Measurements from ENCODE around the gene FAM168B. TPM values are rescaled to one million over a fixed set of nuclear protein-coding genes. Genes with fewer than 3 reads are reported as not detected.

The FAM168B gene
- polyA plus RNA-seq, 1 donor: 73.6 TPM

- DNase-seq: no peak
Observed at GRCh38 chr2:131055169-131056065, 37.8 kb downstream of the FAM168B start.

- no peak for DNase-seq
Observed at GRCh38 chr2:131054488-131054887, 38.8 kb downstream of the FAM168B start.

- DNase-seq: no peak
Observed at GRCh38 chr2:131052741-131053263, 40.5 kb downstream of the FAM168B start.

- no peak for DNase-seq
Observed at GRCh38 chr2:131050896-131051295, 42.4 kb downstream of the FAM168B start.

- DNase-seq: no peak
Observed at GRCh38 chr2:131049150-131049718, 44.0 kb downstream of the FAM168B start.

GRCh38 chr2:131048641-131049040 is 44.6 kb downstream of the FAM168B start:
- DNase-seq: no peak

GRCh38 chr2:131047920-131048560 is 45.2 kb downstream of the FAM168B start:
- no peak for DNase-seq

GRCh38 chr2:131046918-131047652 is 46.2 kb downstream of the FAM168B start:
- no peak for DNase-seq

GRCh38 chr2:131046028-131046917 is 47.0 kb downstream of the FAM168B start:
- DNase-seq: no peak

- DNase-seq: no peak
Observed at GRCh38 chr2:131045286-131046027, 47.8 kb downstream of the FAM168B start.

- DNase-seq: no peak
Observed at GRCh38 chr2:131044757-131045150, 48.5 kb downstream of the FAM168B start.

GRCh38 chr2:131044075-131044756 is 49.0 kb downstream of the FAM168B start:
- DNase-seq: no peak

- no peak for DNase-seq
Observed at GRCh38 chr2:131043199-131044074, 49.8 kb downstream of the FAM168B start.

- no peak for DNase-seq
Observed at GRCh38 chr2:131042148-131042775, 51.0 kb downstream of the FAM168B start.

GRCh38 chr2:131041402-131042147 is 51.7 kb downstream of the FAM168B start:
- no peak for DNase-seq

- DNase-seq: no peak
Observed at GRCh38 chr2:131040661-131041401, 52.4 kb downstream of the FAM168B start.
